Adrenal gland (tissue), 12 donors: ENCODE results near the gene RGL3. TPM values are rescaled to one million over a fixed set of nuclear protein-coding genes. Genes with fewer than 3 reads are reported as not detected.
"Not testable (repeated sequence)": the region's sequence is repeated elsewhere in the genome, so short reads cannot be mapped to it uniquely, and the experiment has no call there.

ENCODE experiments used
- DNase-seq, 7 donors: peaks; one replicate each; pipeline ENCODE4 v3.0.0-alpha.2; 2019 to 2020
- H3K27ac ChIP-seq, 5 donors: fragments of 200-600 bp; sonication (generic) in 4 of 5; 1 replicate in 3 of 5; 2 replicates in 2 of 5; pipeline versions ENCODE4 v1.5.1 to v1.8.0; 2016 to 2020; ENCODE audit warnings: mild to moderate bottlenecking in 1 of 5
- H3K27me3 ChIP-seq: fragments of 200-600 bp; 2 replicates; pipeline ENCODE4 v1.8.0; 2021
- H3K36me3 ChIP-seq, 2 donors: fragments of 200-600 bp; replicated peaks in 1 of 2; 1 replicate in 1 of 2; 2 replicates in 1 of 2; pipeline versions ENCODE4 v1.5.1 to v1.8.0; 2018 to 2022
- H3K4me1 ChIP-seq, 2 donors: fragments of 200-600 bp; replicated peaks in 1 of 2; 1 replicate in 1 of 2; 2 replicates in 1 of 2; pipeline versions ENCODE4 v1.5.1 to v1.8.0; 2018 to 2021
- H3K4me3 ChIP-seq, 4 donors: fragments of 200-600 bp; sonication (generic) in 3 of 4; one replicate each; pipeline ENCODE4 v1.5.1; 2016 to 2018
- H3K9me3 ChIP-seq, 3 donors: fragments of 200-600 bp; sonication (generic) in 1 of 3; replicated peaks in 1 of 3; 1 replicate in 2 of 3; 2 replicates in 1 of 3; pipeline versions ENCODE4 v1.5.1 to v1.8.0; 2016 to 2021
- POLR2A ChIP-seq, 2 donors: fragments of 450-650 bp; IDR thresholded peaks; one replicate each; pipeline ENCODE4 v1.6.1; 2017; ENCODE audit warnings: antibody characterized with exemption in 2 of 2, mild to moderate bottlenecking in 2 of 2, moderate library complexity in 1 of 2
- WGBS, 4 donors: extraction: QIAGEN DNeasy Blood & Tissue Kit in 2 of 4; methylation state at CpG; one replicate each; pipeline versions ENCODE4 v1.1.5 to v1.1.7; 2013 to 2017; 5-methylcytosine and 5-hydroxymethylcytosine counted together
- intact Hi-C, 2 donors: fragments of 100-400 bp; cut with DNase I; formaldehyde crosslinking; loops; one replicate each; pipeline versions ENCODE4 v1.14.1 to v1.15.0; 2022 to 2023
- polyA plus RNA-seq, 3 donors: library from polyadenylated mRNA; stranded (reverse); fragments of 200-250 nt in 2 of 3; fragments of 350-450 nt in 1 of 3; fragmentation: Illumina TruSeq in 1 of 3; extraction: RNeasy Lipid Tissue Mini Kit (QIAGEN cat#74804) in 1 of 3; gene quantifications; one replicate each; pipeline ENCODE4 v1.2.3, GENCODE V29; 2013 to 2014
- total RNA-seq, 9 donors: library from RNA; depleted of rRNA in 4 of 9; stranded (reverse); fragments of >200 nt in 4 of 9; fragments of 120-200 nt in 1 of 9; fragmentation: NEBNext Ultra II Directional in 1 of 9; extraction: Animal tissue kit (Norgen Biotek cat#: 25700) in 1 of 9; gene quantifications; one replicate each; pipeline versions ENCODE4 v1.1.0 to v1.2.4, GENCODE V29; 2013 to 2023
- TF ChIP-seq, protein P1 (sequence below), 6 experiments: fragments of 450-650 bp in 4 of 6; fragments of 200-600 bp in 2 of 6; sonication (generic) in 1 of 6; IDR thresholded peaks; 1 replicate in 5 of 6; 2 replicates in 1 of 6; pipeline versions ENCODE4 v1.5.1 to v1.8.0; 2016 to 2021; ENCODE audit warnings: antibody characterized with exemption in 6 of 6, mild to moderate bottlenecking in 2 of 6, moderate library complexity in 1 of 6
- donor health status: healthy with polysubstance abuse.
- donor health status: Bipolar disorder and iron deficiency.
- donor health status: DM: yes; HTN: yes; CAD: no.
- donor health status: DM: no; HTN: no; CAD: no.
- donor health status: DM: no; HTN: no; CAD: no.
- donor health status: DM: yes; HTN: yes; CAD: no.

RGL3 gene
- total and polyA plus RNA-seq, 12 donors = 10.3 to 207 (median 36.1) TPM

DNA sequence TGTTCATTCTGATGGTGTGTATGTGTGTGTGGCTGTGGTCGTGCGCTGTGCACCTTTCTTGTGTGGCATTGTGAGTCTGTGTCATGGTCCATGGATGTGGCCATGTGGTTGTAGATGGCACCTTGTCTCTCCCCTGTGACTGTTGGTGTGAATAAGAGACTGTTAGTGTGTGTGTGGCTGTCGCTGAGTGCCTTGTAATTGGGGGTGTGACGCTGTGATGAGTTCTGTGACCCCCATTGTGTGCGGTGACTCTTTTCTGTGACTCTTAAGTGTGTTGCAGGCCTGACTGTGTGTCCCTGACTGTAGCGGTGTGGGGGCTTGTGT is 63.1 kb downstream of the RGL3 start:
- H3K27ac ChIP-seq = peak overlapping the region in 1 of 5 donors; percentile 60
- no peak for DNase-seq
- TF ChIP-seq POLR2A (IDR thresholded peaks at IDR 0.05) = peak in 1 of 2 donors; percentile 4
- TF ChIP-seq, protein P1, sequence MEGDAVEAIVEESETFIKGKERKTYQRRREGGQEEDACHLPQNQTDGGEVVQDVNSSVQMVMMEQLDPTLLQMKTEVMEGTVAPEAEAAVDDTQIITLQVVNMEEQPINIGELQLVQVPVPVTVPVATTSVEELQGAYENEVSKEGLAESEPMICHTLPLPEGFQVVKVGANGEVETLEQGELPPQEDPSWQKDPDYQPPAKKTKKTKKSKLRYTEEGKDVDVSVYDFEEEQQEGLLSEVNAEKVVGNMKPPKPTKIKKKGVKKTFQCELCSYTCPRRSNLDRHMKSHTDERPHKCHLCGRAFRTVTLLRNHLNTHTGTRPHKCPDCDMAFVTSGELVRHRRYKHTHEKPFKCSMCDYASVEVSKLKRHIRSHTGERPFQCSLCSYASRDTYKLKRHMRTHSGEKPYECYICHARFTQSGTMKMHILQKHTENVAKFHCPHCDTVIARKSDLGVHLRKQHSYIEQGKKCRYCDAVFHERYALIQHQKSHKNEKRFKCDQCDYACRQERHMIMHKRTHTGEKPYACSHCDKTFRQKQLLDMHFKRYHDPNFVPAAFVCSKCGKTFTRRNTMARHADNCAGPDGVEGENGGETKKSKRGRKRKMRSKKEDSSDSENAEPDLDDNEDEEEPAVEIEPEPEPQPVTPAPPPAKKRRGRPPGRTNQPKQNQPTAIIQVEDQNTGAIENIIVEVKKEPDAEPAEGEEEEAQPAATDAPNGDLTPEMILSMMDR (IDR thresholded peaks at IDR 0.05) = no peak
- H3K27me3 ChIP-seq = no peaks in the 10 kb centered on the region
- H3K4me3 ChIP-seq = peak overlapping the region in 2 of 4 donors; percentile 83 to 88
- peaks cover 8 to 9% of the 10 kb centered on the region in 2 donors for H3K4me1 ChIP-seq
- 71 to 83% (median 75%) methylated on average over 4 to 6 of the region's 6 CpGs for WGBS, 4 donors
- intact Hi-C loops = no loop called here
- H3K36me3 ChIP-seq = peaks cover 0 to 13% of the 10 kb centered on the region in 2 donors
- no peaks in the 10 kb centered on the region for H3K9me3 ChIP-seq

DNA sequence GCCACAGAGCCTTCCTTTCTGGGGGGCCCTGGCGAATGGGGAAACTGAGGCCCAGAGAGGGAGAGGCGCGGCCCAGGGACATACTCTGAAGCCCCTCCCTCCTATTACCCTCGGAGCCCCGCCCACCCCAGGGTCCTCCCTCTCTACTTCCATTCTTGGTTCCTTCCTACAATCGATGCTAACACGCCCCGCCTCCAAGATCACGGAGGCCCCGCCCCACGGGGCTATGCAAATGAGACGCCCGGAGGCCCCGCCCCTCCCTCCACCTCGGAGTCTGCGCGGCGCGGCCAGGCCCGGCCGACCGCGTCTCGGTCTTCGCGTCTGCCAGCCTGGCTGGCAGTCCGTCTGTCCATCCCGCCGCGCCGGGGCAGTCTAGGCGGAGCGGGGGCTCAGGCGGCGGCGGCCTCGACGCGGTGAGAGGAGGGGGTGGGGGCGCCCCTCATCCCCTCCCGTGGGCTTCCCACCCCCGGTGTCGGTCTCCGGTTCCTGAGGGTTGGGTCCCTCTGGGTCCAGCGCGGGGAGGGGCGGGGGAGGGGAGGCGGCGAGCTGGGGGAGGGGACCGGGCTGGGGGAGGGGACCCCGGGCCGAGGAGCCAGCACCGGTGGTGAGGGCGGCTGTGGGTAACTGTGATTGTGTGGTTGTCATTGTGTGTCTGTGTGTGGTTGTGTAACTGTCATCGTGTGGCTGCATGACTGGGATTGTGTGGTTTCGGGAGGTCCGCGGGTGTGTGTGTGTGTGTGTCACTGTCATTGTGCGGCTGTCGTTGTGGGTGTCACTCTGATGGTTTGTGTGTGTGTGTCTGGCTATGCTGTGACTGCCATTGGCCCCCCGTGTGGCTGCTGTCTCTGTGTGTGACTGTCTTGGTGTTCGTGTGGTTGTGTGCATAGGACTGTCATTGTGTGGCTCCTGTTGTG is 63.7 kb downstream of the RGL3 start, which contains the start of gene PLPPR2:
TSS of gene PLPPR2 (plus strand) at position 273 of the 914 bp plus-strand sequence. CDS start 2,242 bp downstream, outside the sequence.
- DNase-seq = peak; percentile 93 to 98 (median 96)
- intact Hi-C loops = no loop called here
- 2 to 21% (median 4%) methylated on average over 5 to 62 of the region's 62 CpGs for WGBS, 4 donors
- TF ChIP-seq, protein P1 (IDR thresholded peaks at IDR 0.05) = no peak
- peak; percentile 65 to 71 for TF ChIP-seq POLR2A (IDR thresholded peaks at IDR 0.05)
- H3K4me1 ChIP-seq = peaks cover 8 to 9% of the 10 kb centered on the region in 2 donors
- peaks cover 0 to 9% of the 10 kb centered on the region in 2 donors for H3K36me3 ChIP-seq
- peak within 1 kb of the TSS in 2 of 4 donors; percentile 83 to 88 for H3K4me3 ChIP-seq
- H3K9me3 ChIP-seq = no peaks in the 10 kb centered on the region
- H3K27me3 ChIP-seq = no peaks in the 10 kb centered on the region
- H3K27ac ChIP-seq = peak within 1 kb of the TSS in 3 of 5 donors; percentile 34 to 60 (median 44)

DNA sequence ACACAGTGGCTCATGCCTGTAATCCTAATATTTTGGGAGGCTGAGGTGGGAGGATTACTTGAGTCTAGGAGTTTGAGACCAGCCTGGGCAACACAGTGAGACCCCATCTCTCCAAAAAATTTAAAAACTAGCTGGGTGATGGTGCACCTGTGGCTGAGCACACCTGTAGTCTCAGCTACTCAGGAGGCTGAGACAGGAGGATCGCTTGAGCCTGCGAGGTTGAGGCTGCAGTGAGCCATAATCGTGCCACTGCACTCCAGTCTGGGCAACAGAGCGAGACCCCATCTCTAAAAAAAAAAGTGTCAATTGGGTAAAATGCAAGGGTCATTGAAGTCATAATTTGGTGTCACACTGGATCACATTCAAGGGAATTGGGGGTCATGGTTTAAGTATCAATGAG is 65.0 kb downstream of the RGL3 start:
- H3K36me3 ChIP-seq, DNase-seq, H3K27ac ChIP-seq, H3K27me3 ChIP-seq, H3K4me3 ChIP-seq, H3K9me3 ChIP-seq, H3K4me1 ChIP-seq, intact Hi-C loops: not testable (repeated sequence)
- WGBS, 4 donors = 94 to 96% (median 96%) methylated on average over 4 of the region's 4 CpGs

DNA sequence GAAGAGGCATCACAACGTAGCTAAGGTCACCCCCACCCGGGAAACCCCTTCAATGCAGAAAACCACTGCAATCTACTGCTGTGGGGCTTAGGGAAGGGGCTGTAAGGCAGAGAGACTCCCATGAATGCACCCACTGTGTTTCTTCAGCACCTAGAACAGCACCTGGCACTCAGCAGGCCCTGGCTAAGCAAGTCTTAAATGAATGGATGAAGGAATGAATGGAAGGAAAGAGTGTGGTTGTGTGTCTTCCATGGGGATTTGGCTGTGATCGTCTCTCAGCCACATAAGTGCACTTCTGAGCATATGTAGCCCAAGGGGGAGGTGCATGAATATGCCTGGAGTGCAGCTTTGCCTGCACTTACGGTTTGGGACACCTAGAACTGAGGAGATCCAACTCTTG is 69.9 kb downstream of the RGL3 start:
- H3K4me3 ChIP-seq = no peak overlapping the region
- WGBS, 4 donors = 95 to 96% (median 96%) methylated on average over 3 to 4 of the region's 4 CpGs
- no peaks in the 10 kb centered on the region for H3K9me3 ChIP-seq
- H3K36me3 ChIP-seq = no peaks in the 10 kb centered on the region
- H3K4me1 ChIP-seq = peaks cover 15 to 22% of the 10 kb centered on the region in 2 donors
- H3K27me3 ChIP-seq = no peaks in the 10 kb centered on the region
- no peak overlapping the region for H3K27ac ChIP-seq
- TF ChIP-seq, protein P1 (IDR thresholded peaks at IDR 0.05) = no peak
- no peak for TF ChIP-seq POLR2A (IDR thresholded peaks at IDR 0.05)
- intact Hi-C loops = no loop called here
- no peak for DNase-seq
